OCI-LY3 (cell line): ENCODE results near the gene CAMK2A.

Experiments used
- H2AFZ ChIP-seq: fragments of 200-600, 300-600 bp; shearing (Covaris generic); 2 replicates; pipeline ENCODE4 v1.6.0; 2014; ENCODE audit warnings: antibody characterized with exemption, low read depth, low read length
- H3K27ac ChIP-seq: fragments of 200-600, 300-600 bp; sonication (generic); 2 replicates; pipeline ENCODE4 v1.5.1; 2014; ENCODE audit warnings: mild to moderate bottlenecking, low read length, moderate library complexity, mixed read lengths
- H3K27me3 ChIP-seq: fragments of 200-600, 300-600 bp; sonication (generic); 2 replicates; pipeline ENCODE4 v1.6.1; 2014; ENCODE audit warnings: low read depth, low read length, mixed read lengths
- H3K36me3 ChIP-seq: fragments of 200-600, 300-600 bp; sonication (generic); replicated peaks from 2 replicates; pipeline ENCODE3; 2014; ENCODE audit warnings: low read depth, low read length, mixed read lengths
- H3K4me1 ChIP-seq: fragments of 300-600, 200-600 bp; sonication (generic); 2 replicates; pipeline ENCODE4 v1.6.1; 2014; ENCODE audit warnings: low read length, mixed read lengths
- H3K4me2 ChIP-seq: fragments of 200-600, 300-600 bp; sonication (generic); 2 replicates; pipeline ENCODE4 v1.6.1; 2014; ENCODE audit warnings: low read length, mixed read lengths
- H3K4me3 ChIP-seq: fragments of 300-600, 200-600 bp; sonication (generic); 2 replicates; pipeline ENCODE4 v1.5.1; 2014; ENCODE audit warnings: antibody characterized with exemption, mild to moderate bottlenecking, low read length, moderate library complexity
- H3K79me2 ChIP-seq: fragments of 300-600, 200-600 bp; shearing (Covaris generic); 2 replicates; pipeline ENCODE4 v1.6.1; 2014; ENCODE audit warnings: mild to moderate bottlenecking, low read length, mixed read lengths
- H3K9ac ChIP-seq: fragments of 300-600, 200-600 bp; shearing (Covaris generic); 2 replicates; pipeline ENCODE4 v1.6.0; 2014; ENCODE audit warnings: mild to moderate bottlenecking, low read length, moderate library complexity
- H3K9me3 ChIP-seq: fragments of 200-600, 300-600 bp; shearing (Covaris generic); 2 replicates; pipeline ENCODE4 v1.6.1; 2014; ENCODE audit warnings: low read length, mixed read lengths; ENCODE audit not compliant: insufficient read depth
- H4K20me1 ChIP-seq: fragments of 200-600, 300-600 bp; sonication (generic); 2 replicates; pipeline ENCODE4 v1.6.1; 2016; ENCODE audit warnings: low read length, mixed read lengths; ENCODE audit not compliant: insufficient read depth
- EZH2phosphoT487 ChIP-seq: fragments of 200-600 bp; shearing (Covaris generic); IDR thresholded peaks from 2 replicates; pipeline ENCODE4 v1.6.1; 2018; ENCODE audit warnings: antibody characterized with exemption, mixed run types, low read depth
- TF ChIP-seq, protein P1 (sequence below): fragments of 200-600, 300-600 bp; sonication (generic); IDR thresholded peaks from 2 replicates; pipeline ENCODE4 v1.5.1; 2014; ENCODE audit warnings: antibody characterized with exemption, low read length, low read depth

Gene CAMK2A

DNA sequence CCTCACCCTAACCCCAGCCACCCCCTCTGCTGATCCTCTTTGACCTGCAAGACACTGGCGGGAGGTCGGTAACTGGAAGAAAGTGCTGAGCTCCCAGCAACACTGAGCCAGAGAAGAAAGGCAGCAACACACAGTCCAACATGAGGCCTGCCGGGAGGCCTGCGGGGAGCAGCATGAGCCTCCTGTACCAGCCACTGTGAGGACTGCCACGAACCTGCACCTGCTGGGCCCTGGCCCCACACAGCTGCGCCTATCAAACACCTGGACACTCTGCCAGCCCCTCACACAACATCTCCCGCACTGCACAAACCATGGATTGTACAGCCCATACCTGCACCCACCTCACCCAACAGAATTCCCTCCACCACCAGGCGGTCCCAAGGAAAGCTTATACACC, 18.3 kb downstream of the CAMK2A start:
- no peak overlapping the region for H3K27ac ChIP-seq
- H3K4me3 ChIP-seq: no peak overlapping the region
- H3K4me2 ChIP-seq: no peak overlapping the region
- no peaks in the 10 kb centered on the region for H3K36me3 ChIP-seq
- H3K79me2 ChIP-seq: no peaks in the 10 kb centered on the region
- no peak for TF ChIP-seq EZH2phosphoT487
- TF ChIP-seq, protein P1, sequence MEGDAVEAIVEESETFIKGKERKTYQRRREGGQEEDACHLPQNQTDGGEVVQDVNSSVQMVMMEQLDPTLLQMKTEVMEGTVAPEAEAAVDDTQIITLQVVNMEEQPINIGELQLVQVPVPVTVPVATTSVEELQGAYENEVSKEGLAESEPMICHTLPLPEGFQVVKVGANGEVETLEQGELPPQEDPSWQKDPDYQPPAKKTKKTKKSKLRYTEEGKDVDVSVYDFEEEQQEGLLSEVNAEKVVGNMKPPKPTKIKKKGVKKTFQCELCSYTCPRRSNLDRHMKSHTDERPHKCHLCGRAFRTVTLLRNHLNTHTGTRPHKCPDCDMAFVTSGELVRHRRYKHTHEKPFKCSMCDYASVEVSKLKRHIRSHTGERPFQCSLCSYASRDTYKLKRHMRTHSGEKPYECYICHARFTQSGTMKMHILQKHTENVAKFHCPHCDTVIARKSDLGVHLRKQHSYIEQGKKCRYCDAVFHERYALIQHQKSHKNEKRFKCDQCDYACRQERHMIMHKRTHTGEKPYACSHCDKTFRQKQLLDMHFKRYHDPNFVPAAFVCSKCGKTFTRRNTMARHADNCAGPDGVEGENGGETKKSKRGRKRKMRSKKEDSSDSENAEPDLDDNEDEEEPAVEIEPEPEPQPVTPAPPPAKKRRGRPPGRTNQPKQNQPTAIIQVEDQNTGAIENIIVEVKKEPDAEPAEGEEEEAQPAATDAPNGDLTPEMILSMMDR: no peak
- no peak overlapping the region for H2AFZ ChIP-seq
- H3K9me3 ChIP-seq: no peaks in the 10 kb centered on the region
- peaks cover 6% of the 10 kb centered on the region for H3K27me3 ChIP-seq
- no peak overlapping the region for H3K9ac ChIP-seq
- H4K20me1 ChIP-seq: no peaks in the 10 kb centered on the region
- no peaks in the 10 kb centered on the region for H3K4me1 ChIP-seq

DNA sequence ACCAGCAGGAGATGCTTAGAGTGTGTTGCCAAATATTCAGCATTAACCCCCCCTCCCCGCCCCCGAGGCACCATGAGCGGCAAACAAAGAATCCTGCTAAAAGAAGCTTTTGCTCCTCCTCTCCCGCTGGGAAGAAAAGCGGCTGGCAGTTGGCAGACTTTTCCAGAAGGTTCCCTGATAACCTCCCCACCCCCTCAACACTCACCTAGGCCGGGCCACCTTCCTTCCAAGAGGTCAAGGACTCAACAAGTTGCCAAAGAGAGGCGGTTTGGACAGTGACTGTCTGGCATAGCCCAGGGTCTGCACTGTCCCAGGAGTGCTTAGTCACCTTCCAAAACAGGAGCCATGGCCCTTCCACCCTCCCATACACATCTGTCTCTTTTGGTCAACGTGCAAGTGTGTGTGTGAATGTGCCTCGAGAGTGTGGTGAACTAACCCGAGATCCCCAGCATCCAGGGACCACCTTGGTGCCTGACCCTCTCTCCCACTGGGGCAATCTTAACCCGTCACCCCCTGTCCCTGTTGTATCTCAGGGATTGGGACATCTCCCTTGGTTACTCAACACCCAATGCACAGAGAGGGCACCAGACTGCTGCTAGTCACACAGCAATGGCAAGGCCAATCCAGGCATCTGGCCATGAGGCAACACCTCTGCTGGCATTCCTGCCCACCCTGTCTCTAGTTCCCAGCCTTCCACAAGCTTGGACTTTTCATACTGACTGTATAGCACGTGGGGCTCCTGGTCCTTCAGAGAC, 18.9 kb downstream of the CAMK2A start:
- no peaks in the 10 kb centered on the region for H3K36me3 ChIP-seq
- no peaks in the 10 kb centered on the region for H3K9me3 ChIP-seq
- no peak overlapping the region for H3K4me3 ChIP-seq
- H3K27ac ChIP-seq: no peak overlapping the region
- H3K4me1 ChIP-seq: no peaks in the 10 kb centered on the region
- H3K9ac ChIP-seq: no peak overlapping the region
- no peak for TF ChIP-seq EZH2phosphoT487
- TF ChIP-seq, protein P1: no peak
- no peaks in the 10 kb centered on the region for H4K20me1 ChIP-seq
- no peaks in the 10 kb centered on the region for H3K79me2 ChIP-seq
- H2AFZ ChIP-seq: no peak overlapping the region
- H3K4me2 ChIP-seq: no peak overlapping the region
- peaks cover 6% of the 10 kb centered on the region for H3K27me3 ChIP-seq

DNA sequence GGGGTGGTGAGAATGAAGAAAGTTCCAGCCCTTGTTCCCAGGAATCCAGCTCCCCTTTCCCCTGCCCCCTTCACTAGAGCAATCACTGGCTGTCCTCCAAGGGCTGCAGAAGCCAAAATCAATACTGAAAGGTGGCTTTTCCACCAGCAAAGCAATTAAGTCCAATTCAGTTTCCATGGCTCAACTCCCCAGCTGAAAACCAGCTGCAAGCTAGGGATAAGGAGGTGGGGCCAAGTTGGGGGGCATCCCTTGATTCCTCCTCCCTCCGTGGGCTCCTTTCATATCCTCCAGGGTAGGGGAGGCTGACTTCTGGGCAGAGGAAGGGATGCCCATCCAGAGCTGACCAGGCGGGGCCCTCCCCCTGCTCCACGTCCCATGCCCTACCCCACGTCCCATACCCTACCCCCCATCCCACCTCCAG, 22.7 kb downstream of the CAMK2A start:
- Histone ChIP-seq H4K20me1 (no peaks in the 10 kb centered on the region), H3K27ac (no peak overlapping the region), H3K27me3 (0 out of 2 replicates have a peak, but pooled peaks cover 4% of the 10 kb centered on the region), H3K36me3 (no peaks in the 10 kb centered on the region), H3K79me2 (no peaks in the 10 kb centered on the region), H3K4me2 (no peak overlapping the region), H3K9me3 (no peaks in the 10 kb centered on the region), H2AFZ (no peak overlapping the region), H3K9ac (no peak overlapping the region), H3K4me3 (no peak overlapping the region), H3K4me1 (no peaks in the 10 kb centered on the region)
- TF ChIP-seq, protein P1: no peak
- no peak for TF ChIP-seq EZH2phosphoT487

DNA sequence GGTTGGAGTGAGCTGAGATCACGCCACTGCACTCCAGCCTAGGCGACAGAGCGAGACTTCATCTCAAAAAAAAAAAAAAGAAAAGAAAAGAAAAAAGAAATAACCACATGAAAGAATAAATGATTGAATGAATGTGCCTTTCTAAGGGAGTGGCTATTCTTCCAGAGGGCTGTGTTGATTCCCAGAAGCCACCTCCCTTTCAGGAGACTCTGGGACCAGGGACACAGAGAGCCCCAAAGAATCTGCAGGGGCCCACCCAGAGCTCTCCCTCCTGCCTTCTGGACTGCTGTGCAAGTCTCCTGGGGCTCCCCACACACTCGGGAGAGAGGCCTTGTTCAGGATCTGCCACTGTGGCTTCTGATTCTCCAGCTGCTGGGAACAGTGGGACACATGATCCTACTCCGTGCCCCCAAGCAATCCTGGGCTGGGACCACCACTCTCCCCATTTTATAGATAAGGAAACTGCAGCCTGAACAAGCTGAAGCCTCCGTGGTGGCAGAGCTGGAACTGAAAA, 23.6 kb downstream of the CAMK2A start:
- H3K9ac ChIP-seq: no peak overlapping the region
- H3K4me3 ChIP-seq: no peak overlapping the region
- no peak overlapping the region for H2AFZ ChIP-seq
- TF ChIP-seq, protein P1: no peak
- no peak for TF ChIP-seq EZH2phosphoT487
- H3K4me2 ChIP-seq: no peak overlapping the region
- H3K27ac ChIP-seq: no peak overlapping the region
- H4K20me1 ChIP-seq: no peaks in the 10 kb centered on the region
- no peaks in the 10 kb centered on the region for H3K4me1 ChIP-seq
- no peaks in the 10 kb centered on the region for H3K9me3 ChIP-seq
- H3K79me2 ChIP-seq: no peaks in the 10 kb centered on the region
- H3K36me3 ChIP-seq: no peaks in the 10 kb centered on the region
- H3K27me3 ChIP-seq: 0 out of 2 replicates have a peak, but pooled peaks cover 5% of the 10 kb centered on the region
